Measurements from ENCODE around the gene PCNX3.

PCNX3 gene

GRCh38 chr11:65599955-65600246 lies 15.7 kb upstream of the PCNX3 start:
- DNase-seq = no peak

- DNase-seq = no peak
Observed at GRCh38 chr11:65604258-65604657, 11.3 kb upstream of the PCNX3 start.

DNA sequence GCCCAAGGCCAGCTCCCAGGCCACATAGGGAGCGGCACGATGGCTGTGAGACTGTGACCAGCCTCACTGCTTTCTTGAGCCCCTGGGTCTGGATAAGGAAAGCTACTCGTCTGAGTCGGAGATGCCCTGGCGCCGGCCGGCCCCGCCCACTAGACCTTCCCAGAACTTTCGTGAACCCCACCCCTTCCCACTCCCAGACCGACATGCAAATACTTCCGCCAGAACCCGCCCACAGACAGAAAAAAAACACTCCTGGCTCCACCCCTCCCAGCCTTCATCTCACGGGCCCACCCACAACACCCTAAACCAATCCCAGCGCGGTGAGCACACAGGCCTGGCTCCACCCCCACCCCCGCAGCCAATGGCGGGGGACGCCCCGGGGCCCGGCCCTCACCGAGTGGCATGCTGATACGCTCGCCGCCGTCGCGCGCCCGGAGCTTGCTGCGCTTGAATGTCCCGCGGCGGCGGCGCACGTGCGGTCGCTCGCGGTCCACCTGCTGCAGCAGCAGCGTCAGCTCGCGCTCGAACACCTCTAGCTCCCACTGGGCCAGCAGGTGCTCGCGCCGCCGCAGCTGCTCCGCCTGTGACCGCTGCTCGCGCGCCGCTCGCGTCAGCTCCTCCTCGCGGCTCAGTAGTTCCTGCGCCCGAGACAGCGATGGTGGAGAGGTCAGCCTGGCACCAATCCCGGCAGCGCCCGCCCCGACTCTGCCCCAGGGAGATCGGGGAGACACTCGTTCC lies 8.5 kb upstream of the PCNX3 start:
- no peak for DNase-seq

DNA sequence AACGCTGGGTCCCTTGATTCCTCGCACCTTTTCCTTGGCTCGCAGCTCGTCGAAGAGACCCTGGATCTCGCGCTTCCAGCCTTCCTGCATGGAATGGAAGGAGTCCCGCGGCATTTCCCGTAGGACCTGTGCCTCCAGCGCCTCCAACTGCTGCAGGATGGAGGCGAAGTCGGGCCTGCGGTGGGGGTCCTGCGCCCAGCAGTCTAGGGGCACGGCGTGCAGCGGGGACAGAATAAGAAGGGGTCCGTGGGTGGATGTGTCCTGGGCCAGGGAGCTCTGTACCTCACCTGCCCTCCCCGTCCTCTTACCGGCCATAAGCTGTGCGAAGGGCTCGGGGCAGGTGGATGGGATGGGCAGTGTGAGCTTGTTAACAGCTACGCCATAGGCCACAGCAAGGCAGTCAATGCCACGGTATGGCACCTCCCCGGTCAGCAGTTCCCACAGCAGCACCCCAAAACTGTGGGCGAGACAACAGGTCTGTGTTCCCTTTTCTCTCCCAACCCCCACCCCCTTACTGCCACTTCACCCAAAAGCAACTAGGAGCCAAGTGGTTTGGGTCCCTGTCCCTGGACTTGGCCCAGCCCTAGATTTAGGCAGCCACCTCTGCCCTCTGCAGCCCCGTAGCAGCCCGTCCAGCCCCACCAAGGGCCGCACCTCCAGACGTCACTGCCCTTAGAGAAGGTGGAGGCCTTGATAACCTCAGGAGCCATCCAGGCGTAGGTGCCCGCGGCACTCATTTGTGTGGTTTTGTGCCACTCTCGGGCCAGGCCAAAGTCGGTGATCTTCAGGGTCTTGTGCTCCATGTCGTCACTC lies 7.8 kb upstream of the PCNX3 start:
- no peak for DNase-seq

GRCh38 chr11:65609229-65609628 lies 6.3 kb upstream of the PCNX3 start:
- no peak for DNase-seq

DNA sequence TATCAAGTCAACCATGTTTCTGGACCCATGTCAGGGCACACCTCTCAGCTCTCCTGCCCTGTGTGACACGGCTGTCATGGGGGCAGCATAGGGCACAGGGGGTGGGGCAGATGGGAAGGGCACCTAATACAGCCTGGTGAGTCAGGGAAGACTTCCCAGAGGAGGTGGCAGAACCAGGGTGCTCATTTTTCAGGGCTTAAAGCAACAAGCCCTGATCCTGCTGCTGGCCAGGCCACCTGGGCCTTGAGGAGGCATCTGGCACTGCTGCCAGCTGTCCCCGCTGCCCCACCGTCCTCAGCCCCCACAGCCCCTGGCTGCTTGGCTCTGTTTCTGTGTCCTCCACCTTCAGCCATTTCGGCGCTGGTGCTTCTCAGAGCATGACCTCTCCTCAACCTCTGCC lies 5.9 kb upstream of the PCNX3 start:
- DNase-seq = no peak

GRCh38 chr11:65610404-65610803 lies 5.2 kb upstream of the PCNX3 start:
- no peak for DNase-seq

- peak; percentile 59 for DNase-seq
Observed at GRCh38 chr11:65611028-65611757, 4.4 kb upstream of the PCNX3 start.

GRCh38 chr11:65611758-65612603 lies 3.6 kb upstream of the PCNX3 start:
- DNase-seq = no peak

- no peak for DNase-seq
Observed at GRCh38 chr11:65612691-65613090, 2.9 kb upstream of the PCNX3 start.

GRCh38 chr11:65613091-65613928 lies 2.3 kb upstream of the PCNX3 start:
- no peak for DNase-seq

- peak; percentile 33 for DNase-seq
Observed at GRCh38 chr11:65615950-65616574, 486 bp downstream of the PCNX3 start.

DNA sequence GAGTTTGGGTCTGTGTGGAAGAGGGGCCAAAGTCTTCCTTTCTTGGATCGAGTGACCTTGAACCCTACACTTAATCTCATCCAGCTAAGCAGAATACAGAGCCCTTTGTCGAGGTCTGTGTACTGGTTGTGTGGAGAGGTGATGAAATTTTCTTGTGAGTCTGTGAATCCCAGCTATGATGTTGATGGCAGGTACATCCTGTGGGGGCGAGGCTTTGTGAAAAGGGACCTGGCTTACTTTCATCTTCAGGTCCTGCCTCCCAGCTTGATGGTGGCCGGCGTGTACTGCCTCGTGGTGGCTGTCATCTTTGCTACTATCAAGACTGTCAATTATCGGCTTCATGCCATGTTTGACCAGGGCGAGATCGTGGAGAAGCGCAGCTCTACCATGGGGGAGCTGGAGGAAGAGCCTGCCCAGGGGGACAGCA lies 1.0 kb downstream of the PCNX3 start:
- no peak for DNase-seq

DNA sequence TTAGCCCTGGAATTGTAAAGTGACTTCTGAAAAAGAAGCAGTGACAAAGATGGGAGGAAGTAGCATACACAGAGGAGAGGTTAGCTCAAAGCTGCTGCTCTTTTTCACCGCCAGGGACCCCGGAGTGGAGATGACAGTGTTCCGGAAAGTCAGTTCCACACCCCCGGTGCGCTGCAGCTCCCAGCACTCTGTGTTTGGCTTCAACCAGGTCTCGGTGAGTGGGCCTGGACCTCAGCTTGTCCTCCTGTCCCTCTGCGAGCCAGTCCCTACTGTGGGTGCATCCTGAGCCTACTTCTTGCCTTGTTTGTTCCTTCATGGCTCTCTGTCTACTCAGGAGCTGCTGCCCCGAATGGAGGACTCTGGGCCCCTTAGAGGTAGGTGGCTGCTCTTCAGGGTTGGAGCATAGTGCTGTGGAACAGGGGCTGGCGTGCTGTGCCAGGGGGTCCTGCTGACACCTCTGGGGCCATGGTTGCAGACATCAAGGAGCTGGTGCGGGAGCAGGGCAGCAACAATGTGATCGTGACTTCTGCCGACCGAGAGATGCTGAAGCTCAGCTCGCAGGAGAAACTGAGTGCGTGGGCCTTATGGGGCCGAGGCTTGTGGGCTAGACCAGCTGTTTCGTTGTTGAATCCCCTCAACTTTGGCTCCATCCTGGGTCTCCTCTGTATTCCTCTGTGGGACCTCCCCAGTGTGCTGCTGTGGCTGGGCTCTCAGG lies 1.7 kb downstream of the PCNX3 start:
- no peak for DNase-seq

- no peak for DNase-seq
Observed at GRCh38 chr11:65617990-65618751, 2.6 kb downstream of the PCNX3 start.

- no peak for DNase-seq
Observed at GRCh38 chr11:65618763-65619162, 3.2 kb downstream of the PCNX3 start.

GRCh38 chr11:65619281-65619928 lies 3.8 kb downstream of the PCNX3 start:
- DNase-seq = no peak

GRCh38 chr11:65620666-65621065 lies 5.1 kb downstream of the PCNX3 start:
- DNase-seq = no peak

DNA sequence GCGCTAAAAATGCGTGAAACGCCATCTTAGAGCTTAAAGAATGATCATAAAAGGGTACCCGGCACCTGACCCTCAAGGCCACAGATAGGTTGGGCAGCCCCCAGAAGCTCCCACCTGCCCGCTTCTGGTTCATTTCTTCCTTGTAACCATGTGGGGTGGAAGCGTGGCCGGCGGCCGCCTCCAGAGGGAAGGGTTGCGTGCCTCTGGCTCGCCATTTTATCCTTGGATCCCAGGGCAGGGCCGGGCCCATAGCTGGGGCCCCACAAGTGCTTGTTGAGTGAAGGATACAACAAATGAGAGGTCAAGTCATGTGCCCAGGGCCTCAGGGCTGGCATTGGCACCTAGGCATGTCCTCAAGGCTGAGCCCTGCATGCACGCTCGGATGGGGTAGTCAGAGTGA lies 5.9 kb downstream of the PCNX3 start:
- no peak for DNase-seq

Measured in CD4-positive, alpha-beta T cell treated with Interleukin-15 for 1 hour (primary cell).